AG20443 (cell line): ENCODE results near the gene ZNF683.
"Not testable (repeated sequence)": the region's sequence is repeated elsewhere in the genome, so short reads cannot be mapped to it uniquely, and the experiment has no call there.

Source experiments
- DNase-seq: peaks from one replicate; pipeline ENCODE4 v3.0.0; 2012; ENCODE audit warnings: low spot score, mixed read lengths

The ZNF683 gene

DNA sequence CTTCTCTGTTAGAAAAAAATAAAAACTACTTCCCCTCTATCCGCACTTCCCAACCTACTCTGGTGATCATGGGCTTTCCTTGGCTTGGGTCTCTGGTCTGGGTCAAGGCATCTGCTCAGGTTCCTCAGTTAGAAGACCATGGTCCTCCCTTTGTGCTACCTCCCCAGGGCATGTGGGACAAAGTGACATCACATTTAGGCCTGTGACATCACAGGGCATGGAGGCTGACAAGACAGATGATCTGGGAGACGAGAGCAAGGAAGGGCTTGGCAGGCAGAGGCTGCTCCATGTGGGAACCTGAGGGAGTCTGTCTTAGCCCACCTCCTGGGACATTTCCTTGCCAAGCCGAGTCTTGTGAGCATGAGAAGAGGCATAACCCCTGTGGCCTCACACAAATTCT lies at the start of gene ZNF683:
Gene ZNF683 (minus strand): TSS at position 140 of the 400 bp plus-strand sequence. CDS start 4,179 bp downstream, outside the sequence.
- not testable (repeated sequence) for DNase-seq

DNA sequence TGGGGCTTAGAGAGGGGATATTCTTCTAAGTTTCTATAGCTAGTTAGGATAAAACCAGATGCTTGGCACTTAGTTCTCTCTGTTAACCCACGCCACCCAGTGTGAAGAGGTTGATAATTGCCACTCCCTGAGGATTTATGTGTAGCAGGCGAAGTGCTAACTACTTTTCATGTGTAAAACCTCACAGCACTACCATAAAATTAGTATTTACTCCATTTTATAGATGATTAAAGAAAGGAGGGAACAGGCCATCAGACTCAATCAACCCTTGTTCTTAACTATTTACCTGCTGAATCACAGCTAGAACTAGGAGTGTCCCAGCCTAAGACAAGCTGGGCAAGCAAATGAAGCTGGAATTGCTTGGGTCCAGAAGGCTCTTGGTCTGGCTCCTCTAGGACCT lies 46.9 kb upstream of the ZNF683 start:
- no peak for DNase-seq

DNA sequence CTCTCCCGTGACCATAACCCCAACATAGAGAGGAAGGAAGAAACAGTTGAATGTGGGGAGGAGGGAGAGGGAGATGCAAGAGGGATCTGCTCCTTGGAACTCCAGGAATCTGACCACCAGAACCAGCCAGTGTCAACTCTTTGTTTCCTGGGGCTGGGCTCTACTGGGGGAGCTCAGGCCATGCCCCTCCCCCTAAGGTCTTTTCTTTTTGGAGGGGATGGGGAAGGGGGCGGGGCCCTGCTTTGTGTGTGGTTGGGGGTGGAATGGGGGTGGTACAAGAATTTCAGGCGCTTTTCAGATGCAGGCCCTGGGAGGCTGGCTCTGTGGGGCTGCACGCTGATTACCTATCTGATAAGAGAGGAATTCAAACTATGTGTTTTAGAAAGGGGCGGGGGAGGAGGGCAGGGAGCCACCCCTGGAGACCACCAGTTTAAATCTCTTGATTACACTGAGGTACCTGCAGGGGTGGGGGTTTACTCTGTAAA lies 46.4 kb upstream of the ZNF683 start:
- DNase-seq = no peak

DNA sequence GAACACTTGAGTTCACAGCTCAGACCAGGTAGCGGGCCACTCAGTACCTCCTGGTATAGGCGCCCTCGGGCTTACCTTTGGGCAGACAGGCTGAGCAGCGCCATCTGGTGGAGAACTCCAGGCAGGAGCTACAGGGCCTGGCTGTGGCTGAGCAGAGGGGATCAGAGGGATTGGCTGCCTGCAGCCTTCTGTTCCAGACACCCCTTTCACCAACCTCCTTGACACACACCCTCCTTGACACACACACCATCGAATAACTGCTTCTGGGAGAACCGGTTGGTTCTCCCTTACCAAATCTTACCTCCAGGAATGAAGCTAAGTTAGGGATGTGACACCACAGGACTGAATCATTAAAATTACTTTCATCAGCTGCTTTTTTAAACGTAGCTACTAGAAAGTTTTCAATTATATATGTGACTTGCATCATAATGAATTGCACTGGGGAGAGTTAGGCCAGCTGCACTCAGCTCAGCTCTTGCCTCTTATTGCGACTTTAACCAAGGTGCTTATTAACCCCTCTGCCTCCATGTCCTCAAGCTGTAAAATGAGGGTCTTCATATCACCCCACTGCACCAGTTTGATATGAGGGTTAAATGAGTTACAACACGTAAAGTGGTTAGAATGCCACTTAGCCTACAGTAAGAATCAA lies 44.7 kb upstream of the ZNF683 start:
- peak; percentile 86 for DNase-seq

DNA sequence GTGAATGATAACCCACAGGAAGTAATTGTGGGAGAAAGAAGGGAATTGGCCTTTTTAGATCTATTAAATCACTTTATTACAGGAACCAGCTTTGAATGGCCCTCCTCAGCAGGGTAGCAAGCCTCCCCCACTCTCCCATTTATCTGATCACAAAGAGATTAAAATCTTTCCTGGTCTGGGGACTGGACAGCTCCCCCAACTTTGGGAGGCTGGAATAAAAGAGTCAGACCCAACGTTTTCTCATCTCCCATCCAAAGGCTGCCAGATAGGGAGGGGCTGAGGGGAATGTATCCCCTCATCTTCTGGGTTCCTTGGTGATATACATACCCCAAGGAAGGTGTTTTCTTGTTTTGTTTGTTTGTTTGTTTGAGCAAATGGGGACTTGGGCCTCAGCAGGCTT lies 40.5 kb upstream of the ZNF683 start:
- DNase-seq = no peak

DNA sequence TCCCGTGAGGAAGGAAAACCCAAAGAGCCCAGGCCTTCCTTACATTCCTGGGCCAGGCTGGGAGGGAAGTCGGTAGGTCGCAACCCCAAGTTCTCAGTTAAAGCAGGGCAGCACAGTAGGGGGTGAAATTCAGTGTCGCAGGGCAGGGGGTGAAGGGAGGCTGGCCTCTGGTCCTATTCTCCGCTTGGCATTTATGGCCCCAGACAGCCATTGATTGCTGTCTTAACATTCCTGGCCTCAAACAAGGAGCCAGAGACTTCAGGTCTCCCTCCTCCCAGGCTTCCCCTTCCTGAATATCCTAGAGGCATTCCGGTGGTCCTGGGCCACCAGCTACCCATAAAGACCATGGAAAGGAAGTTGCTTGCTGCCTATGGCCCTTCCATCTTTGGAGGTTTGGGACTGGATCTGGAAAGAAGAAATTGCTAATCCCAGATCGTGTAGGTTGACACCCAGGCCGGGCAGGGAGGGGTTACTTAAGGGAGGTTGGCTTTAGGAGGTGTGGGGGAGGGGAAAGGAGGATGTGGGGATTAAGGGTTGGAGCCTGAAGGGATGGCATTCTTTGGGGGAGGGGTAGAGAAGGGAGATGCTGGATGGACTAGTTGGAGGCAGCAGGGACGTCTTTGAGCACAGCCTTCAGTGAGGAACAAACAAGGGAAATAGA lies 39.8 kb upstream of the ZNF683 start:
- no peak for DNase-seq

DNA sequence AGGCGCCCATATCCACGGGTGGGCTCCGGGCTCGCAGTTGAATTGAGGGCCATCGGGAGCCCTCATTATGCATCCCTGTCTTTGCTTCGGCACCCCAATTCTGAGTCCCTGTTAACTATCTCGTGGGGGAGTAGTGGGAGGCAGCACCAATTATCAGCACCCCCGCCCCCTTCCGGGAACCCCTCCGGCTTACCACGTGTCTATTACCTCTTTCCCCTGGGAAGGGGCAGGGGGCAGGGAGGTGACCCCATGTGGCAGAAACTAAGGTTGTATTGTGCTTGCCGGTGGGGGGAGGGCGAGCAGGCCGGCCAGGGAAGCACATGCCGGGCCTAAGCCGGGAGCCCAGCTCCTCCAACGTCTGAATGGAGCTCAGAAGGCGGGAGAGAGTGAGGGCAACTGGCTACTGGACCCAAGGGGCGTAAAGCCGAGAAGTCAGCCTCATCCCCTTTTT lies 39.1 kb upstream of the ZNF683 start:
- DNase-seq = no peak

DNA sequence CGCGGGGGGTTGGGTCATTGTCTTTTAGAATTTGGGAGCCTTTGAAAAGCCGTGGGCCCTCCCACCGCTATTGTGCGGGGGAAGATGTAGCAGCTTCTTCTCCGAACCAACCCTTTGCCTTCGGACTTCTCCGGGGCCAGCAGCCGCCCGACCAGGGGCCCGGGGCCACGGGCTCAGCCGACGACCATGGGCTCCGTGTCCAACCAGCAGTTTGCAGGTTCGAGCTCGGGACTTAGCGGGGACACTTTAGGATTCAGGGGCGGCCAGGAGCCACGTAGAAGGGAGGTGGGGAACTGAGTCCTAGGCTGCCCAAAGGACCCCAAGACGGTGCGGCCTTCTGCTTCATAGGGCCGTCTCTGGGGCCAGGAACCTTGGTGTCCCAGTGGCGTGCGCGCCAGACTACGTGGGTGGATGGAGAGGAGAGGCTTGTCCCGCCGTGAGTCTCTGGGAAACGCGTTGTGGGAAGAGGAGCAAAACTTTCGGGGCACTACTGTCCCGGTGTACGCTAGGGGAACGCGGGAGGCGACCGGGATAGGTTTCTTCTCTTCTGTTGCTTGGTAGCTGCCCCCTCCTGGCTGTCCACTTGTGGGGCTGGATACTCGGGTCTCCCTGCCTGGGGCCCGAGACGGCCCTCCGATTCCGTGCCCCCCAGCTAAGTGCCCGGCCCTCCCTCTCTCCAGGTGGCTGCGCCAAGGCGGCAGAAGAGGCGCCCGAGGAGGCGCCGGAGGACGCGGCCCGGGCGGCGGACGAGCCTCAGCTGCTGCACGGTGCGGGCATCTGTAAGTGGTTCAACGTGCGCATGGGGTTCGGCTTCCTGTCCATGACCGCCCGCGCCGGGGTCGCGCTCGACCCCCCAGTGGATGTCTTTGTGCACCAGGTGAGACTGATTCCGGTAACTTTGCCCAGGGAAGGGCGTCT lies 38.4 kb upstream of the ZNF683 start, which contains the start of gene LIN28A:
Gene LIN28A (plus strand): TSS at position 112 of the 918 bp plus-strand sequence. CDS start 75 bp downstream, at position 187.
- no peak for DNase-seq

DNA sequence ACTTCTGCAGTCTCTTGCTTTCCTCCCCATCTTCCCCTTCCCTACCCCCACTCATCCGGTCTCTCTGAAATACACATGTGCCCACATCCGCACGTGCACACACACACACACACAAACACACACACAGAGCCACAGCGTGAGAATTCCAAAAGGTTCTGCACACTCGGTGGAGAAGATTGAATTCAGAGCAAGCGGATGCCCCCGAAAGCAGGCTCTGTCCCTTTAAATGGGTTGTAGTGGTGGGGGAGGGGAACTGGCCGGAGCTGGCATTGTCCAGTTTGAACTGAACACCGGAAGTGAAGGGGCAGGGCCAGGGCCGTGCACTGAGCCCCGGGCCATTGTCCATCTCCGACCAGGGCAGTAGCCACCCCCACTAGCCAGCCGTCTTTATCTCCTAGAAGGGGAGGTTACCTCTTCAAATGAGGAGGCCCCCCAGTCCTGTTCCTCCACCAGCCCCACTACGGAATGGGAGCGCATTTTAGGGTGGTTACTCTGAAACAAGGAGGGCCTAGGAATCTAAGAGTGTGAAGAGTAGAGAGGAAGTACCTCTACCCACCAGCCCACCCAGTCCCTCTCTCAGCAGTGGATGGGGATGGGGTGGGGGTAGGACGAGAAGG lies 36.7 kb upstream of the ZNF683 start:
- DNase-seq = no peak

DNA sequence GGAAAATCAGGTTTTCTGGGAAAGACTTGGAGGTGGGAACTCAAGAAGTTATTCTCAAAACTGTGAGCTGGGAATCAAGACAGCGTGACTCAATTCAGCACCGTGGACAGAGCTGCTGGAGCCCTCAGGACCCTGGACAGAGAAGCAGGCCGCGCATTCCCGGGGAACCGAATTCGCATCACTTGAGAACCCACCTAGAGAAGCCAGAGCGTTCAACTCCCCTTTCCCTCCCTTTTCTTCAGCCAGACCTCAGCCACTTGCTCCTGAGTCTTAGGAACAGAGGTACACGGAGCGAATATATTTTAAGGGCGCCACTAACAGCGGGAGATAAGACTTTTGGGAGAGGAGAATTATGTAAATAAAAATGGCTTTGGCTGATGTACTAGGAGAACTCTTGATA lies 36.1 kb upstream of the ZNF683 start:
- peak; percentile 92 for DNase-seq

DNA sequence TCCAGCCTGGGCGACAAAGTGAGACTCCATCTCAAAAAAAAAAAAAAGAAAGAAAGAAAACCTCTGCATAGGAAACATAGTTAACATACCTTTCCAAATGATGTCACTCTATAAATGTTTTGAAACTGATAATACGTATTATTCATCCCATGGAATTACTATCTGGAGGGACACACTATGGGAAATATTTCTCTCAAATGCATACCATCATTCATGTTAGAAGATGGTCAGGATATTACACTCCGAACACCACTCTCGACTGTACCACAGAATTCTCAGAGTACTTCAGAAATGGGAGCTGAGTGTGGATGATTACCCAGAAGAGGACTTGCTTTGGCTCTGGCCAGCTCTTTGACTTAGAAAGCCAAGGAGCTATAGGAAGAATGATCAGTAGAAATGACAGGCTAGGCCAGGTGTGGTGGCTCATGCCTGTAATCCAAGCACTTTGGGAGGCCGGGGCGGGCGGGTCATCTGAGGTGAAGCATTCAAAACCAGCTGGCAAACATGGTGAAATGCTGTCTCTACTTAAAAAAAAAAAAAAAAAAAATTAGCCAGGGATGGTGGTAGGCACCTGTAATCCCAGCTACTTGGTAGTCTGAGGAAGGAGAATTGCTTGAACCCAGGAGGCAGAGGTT lies 32.8 kb upstream of the ZNF683 start:
- DNase-seq = no peak

DNA sequence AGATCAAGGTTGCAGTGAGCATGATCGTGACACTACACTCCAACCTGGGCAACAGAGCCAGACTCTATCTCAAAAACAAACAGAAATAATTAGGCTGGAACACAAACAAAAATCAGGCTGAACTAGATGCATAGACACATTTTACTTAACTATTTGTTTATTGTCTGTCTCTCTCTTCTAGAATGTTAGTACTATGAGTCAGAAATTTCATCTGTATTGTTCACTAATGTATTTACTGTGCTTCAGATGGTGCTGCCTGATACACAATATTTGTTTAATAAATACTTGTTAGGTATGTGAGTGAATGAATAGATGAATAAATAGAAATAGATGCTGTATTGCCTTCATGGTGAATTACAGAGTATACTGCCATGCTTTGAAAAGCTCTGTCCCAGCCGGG lies 32.1 kb upstream of the ZNF683 start:
- DNase-seq = no peak

DNA sequence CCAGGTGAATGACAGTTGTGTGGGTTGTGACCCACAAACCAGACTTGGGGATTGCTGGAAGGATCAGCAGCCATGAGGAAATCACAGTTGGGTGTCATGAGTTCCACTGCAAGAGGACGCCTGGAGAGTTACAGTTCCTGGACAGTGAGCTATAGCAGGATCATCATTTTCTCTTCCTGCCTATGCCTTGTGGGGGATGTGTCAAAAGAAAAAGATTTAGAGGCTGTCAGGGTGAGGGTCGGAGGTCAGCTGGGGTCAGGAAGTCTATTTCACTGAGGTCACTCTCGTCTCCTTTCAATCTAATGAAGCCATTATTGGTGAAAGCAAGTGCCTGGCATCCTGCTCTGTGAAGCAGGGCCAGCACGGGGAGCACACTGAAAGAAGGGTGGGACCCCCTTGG lies 31.1 kb upstream of the ZNF683 start:
- no peak for DNase-seq

DNA sequence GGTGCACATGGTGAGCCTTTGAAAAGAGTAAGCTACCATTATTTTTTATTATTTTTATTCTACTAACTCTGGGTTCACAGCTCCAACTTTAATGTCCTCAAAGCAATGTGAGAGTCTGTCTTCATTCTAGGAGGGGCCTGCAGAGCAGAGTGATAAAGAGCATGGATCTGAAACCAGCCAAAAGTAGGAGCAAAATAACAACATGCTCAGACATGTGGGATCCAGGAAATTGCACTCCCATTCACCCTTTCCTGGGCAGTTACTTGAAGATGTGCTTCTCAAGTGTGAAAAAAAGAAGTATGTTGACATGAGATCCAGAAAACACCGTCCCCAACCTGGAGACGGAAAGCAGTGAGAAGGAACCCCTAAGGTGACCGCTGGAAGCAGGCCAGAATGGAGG lies 29.3 kb upstream of the ZNF683 start:
- no peak for DNase-seq

DNA sequence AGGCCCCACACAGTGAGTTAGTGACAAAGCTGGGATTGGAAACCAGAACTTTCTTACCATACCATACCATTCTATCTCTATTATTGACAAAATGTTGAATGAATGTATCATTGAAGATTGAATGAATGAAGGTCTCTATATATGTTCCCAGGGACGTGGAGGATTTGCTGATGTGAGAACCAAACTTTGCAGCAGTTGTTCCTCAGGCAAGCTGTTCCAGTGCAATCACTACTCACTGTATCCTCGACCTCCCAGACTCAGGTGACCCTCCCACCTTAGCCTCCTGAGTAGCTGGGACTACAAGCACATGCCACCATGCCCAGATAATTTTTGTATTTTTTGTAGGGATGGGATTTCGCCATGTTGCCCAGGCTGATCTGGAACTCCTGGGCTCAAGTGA lies 26.5 kb upstream of the ZNF683 start:
- DNase-seq = no peak

DNA sequence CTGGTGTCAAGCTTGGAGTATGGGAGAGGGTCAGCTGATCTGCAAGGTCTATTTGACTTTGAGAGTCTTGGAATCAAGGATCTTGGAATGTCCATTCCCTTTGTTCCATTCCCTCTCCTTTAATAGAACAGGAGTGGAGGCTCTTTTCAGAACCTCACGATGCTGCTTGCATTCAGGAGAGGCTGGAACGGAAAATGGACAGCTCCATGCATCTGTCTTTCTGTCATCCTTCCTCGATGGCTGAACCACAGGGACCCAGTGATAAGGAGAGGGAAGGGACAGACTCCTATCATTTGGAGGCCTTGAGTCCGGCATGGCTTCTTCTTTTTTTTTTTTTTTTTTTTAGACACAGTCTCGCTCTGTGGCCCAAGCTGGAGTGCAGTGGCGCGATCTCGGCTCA lies 23.2 kb upstream of the ZNF683 start:
- DNase-seq = no peak

DNA sequence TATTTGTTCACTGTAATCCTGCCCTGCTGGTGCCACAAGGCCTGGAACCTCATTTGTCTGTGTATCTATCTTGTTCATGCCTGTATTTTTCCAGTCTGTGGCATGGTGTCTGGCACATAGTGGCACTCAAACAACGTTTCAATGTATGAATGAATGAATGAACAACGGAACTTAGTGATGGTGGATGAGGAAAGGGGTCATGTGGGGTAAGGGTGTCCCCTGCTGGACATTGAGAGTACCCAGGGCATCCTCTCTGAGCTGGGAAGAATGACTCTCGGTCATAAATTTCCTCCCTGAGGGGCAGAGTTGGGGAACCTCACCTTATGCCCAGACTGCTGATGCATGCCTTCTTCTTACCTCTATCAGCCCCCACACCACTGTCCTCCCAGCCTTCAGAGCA lies 18.9 kb upstream of the ZNF683 start:
- peak; percentile 79 for DNase-seq

DNA sequence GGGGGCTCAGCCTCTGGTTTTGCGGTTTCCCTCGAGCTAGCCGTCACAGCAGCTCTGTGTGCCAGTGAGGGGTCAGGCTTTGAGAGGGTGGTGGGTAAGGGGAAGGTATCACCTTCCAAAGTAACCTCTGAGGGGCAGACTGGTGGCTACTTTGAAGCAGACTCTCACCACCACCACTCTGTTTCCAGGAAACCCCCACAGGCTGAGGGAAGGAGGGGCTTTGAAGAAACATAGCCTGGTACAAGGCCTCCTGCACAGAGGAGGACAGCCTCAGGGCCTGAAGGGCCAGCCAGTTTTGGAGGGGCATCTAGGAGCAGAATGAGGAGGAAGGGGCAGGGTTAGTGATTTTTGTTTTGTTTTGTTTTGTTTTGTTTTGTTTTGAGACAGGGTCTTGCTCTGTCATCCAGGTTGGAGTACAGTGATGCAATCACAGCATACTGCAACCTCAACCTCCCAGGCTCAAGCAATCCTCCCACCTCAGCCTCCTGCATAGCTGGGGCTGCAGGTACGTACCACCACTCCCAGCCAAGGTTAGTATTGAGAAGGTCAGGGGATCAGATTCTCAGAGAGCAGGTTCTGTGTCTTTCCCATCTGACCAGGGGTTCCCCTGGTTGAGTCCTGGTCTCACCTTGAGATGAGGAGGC lies 17.2 kb upstream of the ZNF683 start:
- no peak for DNase-seq

DNA sequence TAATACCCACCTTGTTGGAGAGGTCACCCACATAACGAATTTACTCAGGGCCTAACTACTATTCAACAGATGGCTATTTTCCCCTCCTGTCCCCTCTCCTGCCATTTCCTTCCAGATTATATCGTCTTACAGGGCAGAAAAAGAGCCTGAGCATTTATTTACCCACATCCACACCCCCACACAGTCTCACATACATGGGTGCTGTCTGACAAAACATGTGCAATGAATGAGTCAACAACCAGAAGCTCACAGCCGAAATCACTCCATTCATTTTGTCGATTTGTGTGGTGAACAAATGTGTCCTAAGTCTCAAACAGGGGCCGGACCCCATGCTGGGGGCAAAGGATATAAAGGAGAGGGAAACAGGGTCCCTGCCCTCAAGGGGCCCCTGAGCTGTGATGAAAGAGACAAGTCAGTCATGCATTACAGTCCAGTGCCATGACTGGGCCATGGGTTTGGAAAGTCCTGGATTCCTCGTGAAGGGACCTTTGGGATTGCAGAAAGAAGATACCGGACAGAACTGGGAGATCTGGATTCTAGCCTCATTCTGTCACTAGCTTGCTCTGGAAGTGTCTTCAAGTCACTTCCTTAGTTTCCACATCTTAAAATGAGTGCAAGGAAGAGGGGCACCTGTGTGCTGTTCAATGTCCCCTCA lies 16.4 kb upstream of the ZNF683 start:
- DNase-seq = no peak

DNA sequence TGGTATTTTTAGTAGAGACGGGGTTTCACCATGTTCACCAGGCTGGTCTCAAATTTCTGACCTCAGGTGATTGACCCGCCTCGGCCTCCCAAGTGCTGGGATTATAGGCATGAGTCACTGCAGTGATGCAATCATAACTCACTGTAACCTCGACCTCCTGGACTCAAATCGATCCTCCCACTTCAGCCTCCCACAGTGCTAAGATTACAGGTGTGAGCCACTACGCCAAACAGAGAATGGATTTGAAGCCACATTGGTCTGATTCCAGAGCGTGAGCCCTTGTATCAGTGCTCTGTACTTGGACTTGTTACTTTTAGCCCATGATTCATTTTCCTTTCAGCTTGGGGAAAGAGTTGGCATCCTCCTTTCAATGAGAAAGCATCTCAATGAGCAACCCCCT lies 14.9 kb upstream of the ZNF683 start:
- no peak for DNase-seq

DNA sequence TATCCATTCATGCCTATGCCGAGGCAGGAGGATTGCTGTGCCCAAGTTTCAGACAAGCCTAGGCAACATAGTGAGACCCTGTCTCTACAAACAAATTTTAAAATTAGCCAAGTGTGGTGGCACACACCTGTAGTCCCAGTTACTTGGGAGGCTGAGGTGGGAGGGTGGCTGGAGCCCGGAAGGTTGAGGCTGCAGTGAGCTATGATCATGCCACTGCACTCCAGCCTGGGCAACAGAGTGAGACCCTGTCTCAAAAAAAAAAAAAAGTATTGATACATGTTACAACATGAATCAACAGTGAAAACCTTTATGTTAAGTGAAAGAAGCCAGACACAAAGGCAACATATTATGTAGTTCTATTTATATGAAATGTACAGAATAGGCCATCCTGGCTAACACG lies 12.5 kb upstream of the ZNF683 start:
- DNase-seq = not testable (repeated sequence)
